MM.1S (cell line): ENCODE measurements around the gene NLRP9.

Experiments
- CTCF ChIP-seq: fragments of 300-600 bp; sonication (generic); IDR thresholded peaks from 2 replicates; pipeline ENCODE4 v1.5.1; 2016; ENCODE audit warnings: antibody characterized with exemption, low read length, mixed read lengths
- EZH2 ChIP-seq: fragments of 300-600 bp; sonication (generic); optimal IDR thresholded peaks from 2 replicates; pipeline ENCODE3; 2017; ENCODE audit warnings: low read depth, mild to moderate bottlenecking, antibody characterized with exemption, low read length, mixed read lengths

- TF ChIP-seq CTCF (no peak), EZH2 (no peak)
Observed at GRCh38 chr19:55673465-55673864, 64.7 kb downstream of the NLRP9 start.
